Measurements from ENCODE around the gene CDH4. TPM values are rescaled to one million over a fixed set of nuclear protein-coding genes. Genes with fewer than 3 reads are reported as not detected.

The CDH4 gene
- polyA plus RNA-seq, 1 donor (not counting 4 experiments of a cell fraction or from before 2014, with no cell fraction given): 2.2 TPM

DNA sequence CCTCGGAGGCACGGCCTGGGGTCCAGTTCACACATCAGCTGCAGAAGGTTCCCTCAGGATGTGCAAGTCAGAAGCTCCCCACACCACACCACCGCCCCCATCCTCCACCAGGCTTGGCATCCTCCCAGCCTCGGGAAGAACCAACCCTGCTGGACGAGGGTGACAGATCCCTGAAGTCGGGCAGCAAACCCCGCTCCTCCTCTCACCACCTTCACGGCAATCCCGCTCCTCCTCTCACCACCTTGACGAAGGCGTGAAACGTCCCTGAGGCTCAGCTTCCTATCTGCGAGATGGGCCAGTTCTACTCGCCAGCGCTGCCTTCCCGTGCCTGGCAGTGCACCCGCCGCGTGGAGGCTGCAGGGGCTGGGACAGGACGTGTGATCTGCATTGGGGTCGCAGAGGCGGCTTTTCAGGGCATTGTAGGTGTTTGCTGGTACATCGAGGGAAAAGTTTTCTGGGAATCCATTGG lies 486.6 kb downstream of the CDH4 start:
- no peaks in the 10 kb centered on the region for H3K9me3 ChIP-seq (ENCODE audit: control insufficient read depth, low read depth, low read length)
- TF ChIP-seq CTCF (optimal IDR thresholded peaks at IDR 0.05 in 1 of 3, IDR thresholded peaks at IDR 0.05 in 1 of 3, conservative IDR thresholded peaks at IDR 0.05 in 1 of 3; ENCODE audit: extremely low read depth in 1 of 3, insufficient read depth in 2 of 3, low read length in 3 of 3) (no peak), EZH2 (IDR thresholded peaks at IDR 0.05; ENCODE audit: low read length) (no peak)
- no peak overlapping the region for H3K4me3 ChIP-seq (ENCODE audit: control insufficient read depth in 2 of 3, extremely low read depth in 1 of 3, insufficient read depth in 2 of 3, low read depth in 1 of 3, low read length in 3 of 3)
- H3K9me1 ChIP-seq (ENCODE audit: control insufficient read depth, extremely low read depth, insufficient read depth, low read length): no peaks in the 10 kb centered on the region
- dilution Hi-C loops (cut with MboI; ENCODE audit: extremely low pct_ligation_motif_present, low sequenced_read_pairs): no loop called here
- no peaks in the 10 kb centered on the region for H3K36me3 ChIP-seq (ENCODE audit: control insufficient read depth in 2 of 2, extremely low read depth in 1 of 2, insufficient read depth in 2 of 2, low read length in 2 of 2)
- no peak for DNase-seq (ENCODE audit: low read depth, low spot score)
- H3K9ac ChIP-seq (ENCODE audit: control insufficient read depth, extremely low read depth, insufficient read depth, low read length): no peak overlapping the region
- H3K4me2 ChIP-seq (ENCODE audit: control insufficient read depth, extremely low read depth, insufficient read depth, low read depth, low read length): no peak overlapping the region
- no peak for FAIRE-seq
- peaks cover 9% of the 10 kb centered on the region for H4K20me1 ChIP-seq (ENCODE audit: control insufficient read depth, extremely low read depth, insufficient read depth, low read length)
- H3K27me3 ChIP-seq (ENCODE audit: control insufficient read depth, extremely low read depth, insufficient read depth, low read length): peaks cover 17% of the 10 kb centered on the region
- H3K27ac ChIP-seq (ENCODE audit: control insufficient read depth, insufficient read depth, low read length): no peak overlapping the region
- no peaks in the 10 kb centered on the region for H3K79me2 ChIP-seq (ENCODE audit: control insufficient read depth, insufficient read depth, low read length)
- H2AFZ ChIP-seq (ENCODE audit: control insufficient read depth, low read length): no peak overlapping the region
- H3K4me1 ChIP-seq (ENCODE audit: control insufficient read depth, extremely low read depth, insufficient read depth, low read length): no peaks in the 10 kb centered on the region

GRCh38 chr20:61739086-61739831 lies 487.2 kb downstream of the CDH4 start:
- Histone ChIP-seq H3K79me2 (ENCODE audit: control insufficient read depth, insufficient read depth, low read length) (no peaks in the 10 kb centered on the region), H2AFZ (ENCODE audit: control insufficient read depth, low read length) (no peak overlapping the region), H3K27me3 (ENCODE audit: control insufficient read depth, extremely low read depth, insufficient read depth, low read length) (peaks cover 15% of the 10 kb centered on the region), H3K4me3 (ENCODE audit: control insufficient read depth in 2 of 3, extremely low read depth in 1 of 3, insufficient read depth in 2 of 3, low read depth in 1 of 3, low read length in 3 of 3) (no peak overlapping the region), H3K36me3 (ENCODE audit: control insufficient read depth in 2 of 2, extremely low read depth in 1 of 2, insufficient read depth in 2 of 2, low read length in 2 of 2) (no peaks in the 10 kb centered on the region), H3K4me2 (ENCODE audit: control insufficient read depth, extremely low read depth, insufficient read depth, low read depth, low read length) (no peak overlapping the region), H3K9me1 (ENCODE audit: control insufficient read depth, extremely low read depth, insufficient read depth, low read length) (no peaks in the 10 kb centered on the region), H3K4me1 (ENCODE audit: control insufficient read depth, extremely low read depth, insufficient read depth, low read length) (no peaks in the 10 kb centered on the region), H3K27ac (ENCODE audit: control insufficient read depth, insufficient read depth, low read length) (no peak overlapping the region), H3K9ac (ENCODE audit: control insufficient read depth, extremely low read depth, insufficient read depth, low read length) (no peak overlapping the region), H3K9me3 (ENCODE audit: control insufficient read depth, low read depth, low read length) (no peaks in the 10 kb centered on the region), H4K20me1 (ENCODE audit: control insufficient read depth, extremely low read depth, insufficient read depth, low read length) (peaks cover 9% of the 10 kb centered on the region)
- dilution Hi-C loops (cut with MboI; ENCODE audit: extremely low pct_ligation_motif_present, low sequenced_read_pairs): no loop called here
- no peak for DNase-seq (ENCODE audit: low read depth, low spot score)
- TF ChIP-seq EZH2 (IDR thresholded peaks at IDR 0.05; ENCODE audit: low read length) (no peak), CTCF (optimal IDR thresholded peaks at IDR 0.05 in 1 of 3, IDR thresholded peaks at IDR 0.05 in 1 of 3, conservative IDR thresholded peaks at IDR 0.05 in 1 of 3; ENCODE audit: extremely low read depth in 1 of 3, insufficient read depth in 2 of 3, low read length in 3 of 3) (no peak)
- no peak for FAIRE-seq

Data from keratinocyte (primary cell).